DND-41 (cell line): ENCODE results near the gene SLX4IP.

ENCODE experiments used
- CTCF ChIP-seq: IDR thresholded peaks from 2 replicates; pipeline ENCODE4 v1.5.1; 2012; ENCODE audit warnings: borderline replicate concordance, low read length, moderate library complexity, mild to moderate bottlenecking; ENCODE audit not compliant: poor library complexity, severe bottlenecking; ENCODE audit errors: extremely low read depth
- EZH2 ChIP-seq: IDR thresholded peaks from 3 replicates; pipeline ENCODE4 v1.6.1; 2012; ENCODE audit warnings: borderline replicate concordance, low read depth, mild to moderate bottlenecking, moderate library complexity, low read length, inconsistent platforms; ENCODE audit not compliant: severe bottlenecking

DNA sequence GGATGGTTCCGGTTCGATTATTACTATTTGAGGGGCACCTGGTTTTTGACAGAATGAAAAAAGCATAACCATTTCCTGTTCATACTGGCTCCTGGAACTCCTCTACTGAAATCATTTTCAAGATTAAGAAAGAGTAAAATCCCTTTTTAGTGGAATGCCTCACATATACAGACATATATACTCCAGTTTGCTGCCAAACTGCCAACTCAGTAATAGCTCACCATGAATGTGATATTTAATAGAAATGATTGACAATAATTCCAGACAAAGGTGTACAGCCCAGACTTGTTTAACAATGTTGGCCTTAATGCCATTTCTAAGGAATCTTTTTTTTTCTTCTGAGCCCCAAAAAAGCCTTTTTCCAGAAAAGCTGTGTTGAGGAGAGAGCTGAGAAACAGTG, 145.6 kb downstream of the SLX4IP start:
- TF ChIP-seq CTCF (no peak), EZH2 (no peak)
